GM12801 (cell line): ENCODE data around the gene RIMBP2.

ENCODE experiments used
- TF ChIP-seq, protein P1 (sequence below): IDR thresholded peaks from one replicate; pipeline ENCODE4 v1.5.1; 2011; ENCODE audit warnings: control low read depth; ENCODE audit not compliant: insufficient read length; ENCODE audit errors: extremely low read depth

Gene RIMBP2

DNA sequence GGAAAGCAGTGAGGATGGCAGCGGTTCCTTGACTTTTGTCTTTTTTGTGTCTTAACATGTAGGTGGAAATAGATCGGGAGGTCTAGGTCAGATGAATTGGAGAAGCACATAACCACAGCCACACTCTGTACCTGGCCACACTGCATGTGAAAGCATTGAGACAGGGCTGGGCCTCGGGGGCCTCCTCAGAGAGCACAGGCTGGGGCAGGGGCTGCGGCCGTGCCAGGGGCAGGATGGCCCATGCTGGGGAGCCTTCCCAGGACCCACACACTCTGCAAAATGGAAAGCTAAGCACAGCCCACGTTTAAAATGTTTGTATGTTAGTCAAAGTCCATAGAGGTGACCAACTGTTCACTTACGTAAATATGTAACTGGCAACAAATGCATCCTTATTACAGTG, 301.7 kb downstream of the RIMBP2 start:
- TF ChIP-seq, protein P1, sequence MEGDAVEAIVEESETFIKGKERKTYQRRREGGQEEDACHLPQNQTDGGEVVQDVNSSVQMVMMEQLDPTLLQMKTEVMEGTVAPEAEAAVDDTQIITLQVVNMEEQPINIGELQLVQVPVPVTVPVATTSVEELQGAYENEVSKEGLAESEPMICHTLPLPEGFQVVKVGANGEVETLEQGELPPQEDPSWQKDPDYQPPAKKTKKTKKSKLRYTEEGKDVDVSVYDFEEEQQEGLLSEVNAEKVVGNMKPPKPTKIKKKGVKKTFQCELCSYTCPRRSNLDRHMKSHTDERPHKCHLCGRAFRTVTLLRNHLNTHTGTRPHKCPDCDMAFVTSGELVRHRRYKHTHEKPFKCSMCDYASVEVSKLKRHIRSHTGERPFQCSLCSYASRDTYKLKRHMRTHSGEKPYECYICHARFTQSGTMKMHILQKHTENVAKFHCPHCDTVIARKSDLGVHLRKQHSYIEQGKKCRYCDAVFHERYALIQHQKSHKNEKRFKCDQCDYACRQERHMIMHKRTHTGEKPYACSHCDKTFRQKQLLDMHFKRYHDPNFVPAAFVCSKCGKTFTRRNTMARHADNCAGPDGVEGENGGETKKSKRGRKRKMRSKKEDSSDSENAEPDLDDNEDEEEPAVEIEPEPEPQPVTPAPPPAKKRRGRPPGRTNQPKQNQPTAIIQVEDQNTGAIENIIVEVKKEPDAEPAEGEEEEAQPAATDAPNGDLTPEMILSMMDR, result no peak

DNA sequence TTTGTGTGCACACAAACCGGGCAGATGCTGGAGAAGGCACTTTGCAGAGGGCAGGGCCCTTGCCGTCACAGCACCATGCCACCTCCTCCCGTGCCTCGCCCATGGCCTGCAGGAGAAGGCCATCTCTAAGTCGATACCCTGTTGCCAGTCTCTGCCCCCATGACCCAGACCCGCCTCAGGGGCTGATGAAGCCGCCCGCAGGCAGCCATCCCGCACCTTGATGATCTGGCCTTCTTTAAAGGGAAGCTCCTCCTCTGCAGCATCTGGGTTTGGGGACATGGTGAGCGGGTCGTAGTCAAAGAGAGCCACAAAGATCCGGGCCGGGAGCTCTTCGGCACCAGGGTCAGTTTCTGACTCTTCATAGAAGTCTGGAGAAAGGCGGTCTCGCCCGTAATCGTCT, 302.2 kb downstream of the RIMBP2 start:
- TF ChIP-seq, protein P1, result no peak

DNA sequence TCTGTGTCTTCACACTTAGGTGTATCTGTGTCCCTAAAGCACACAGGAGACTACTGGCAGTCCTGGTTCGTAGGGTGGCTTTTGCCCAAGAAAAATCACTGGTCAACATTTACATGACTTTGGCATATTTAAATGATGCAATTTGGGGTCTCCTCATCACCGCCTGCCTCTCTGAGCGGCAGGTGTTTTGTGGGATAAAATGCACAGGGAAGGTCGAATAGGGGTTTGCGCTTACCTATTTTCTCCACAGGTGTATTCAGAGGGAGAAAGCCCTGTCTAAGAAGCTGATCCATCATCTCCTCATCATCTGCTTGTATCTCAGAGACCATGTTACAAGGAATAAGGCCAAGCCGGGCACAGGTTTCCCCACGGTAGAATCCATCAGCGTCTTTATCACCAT, 303.7 kb downstream of the RIMBP2 start:
- TF ChIP-seq, protein P1, result no peak

DNA sequence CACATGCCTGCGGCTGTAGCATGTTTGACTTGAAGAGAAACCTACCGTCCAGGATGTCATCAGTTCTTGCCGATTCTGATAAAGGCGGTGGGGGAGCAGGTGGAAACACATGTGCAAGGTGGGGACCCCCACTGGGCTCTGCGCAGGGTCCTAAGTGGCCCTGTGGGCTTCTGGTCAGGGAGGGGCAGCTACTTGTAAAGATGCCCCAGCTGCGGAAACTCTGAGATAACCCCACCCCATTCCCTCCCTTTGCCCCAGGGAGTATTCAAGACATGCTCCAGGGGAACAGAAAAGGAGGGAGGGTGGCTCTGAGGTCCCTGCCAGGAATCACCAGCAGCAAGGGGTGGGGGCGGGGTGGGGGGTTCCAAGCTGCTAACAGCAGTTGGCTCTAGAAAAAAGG, 310.8 kb downstream of the RIMBP2 start:
- TF ChIP-seq, protein P1, result no peak

DNA sequence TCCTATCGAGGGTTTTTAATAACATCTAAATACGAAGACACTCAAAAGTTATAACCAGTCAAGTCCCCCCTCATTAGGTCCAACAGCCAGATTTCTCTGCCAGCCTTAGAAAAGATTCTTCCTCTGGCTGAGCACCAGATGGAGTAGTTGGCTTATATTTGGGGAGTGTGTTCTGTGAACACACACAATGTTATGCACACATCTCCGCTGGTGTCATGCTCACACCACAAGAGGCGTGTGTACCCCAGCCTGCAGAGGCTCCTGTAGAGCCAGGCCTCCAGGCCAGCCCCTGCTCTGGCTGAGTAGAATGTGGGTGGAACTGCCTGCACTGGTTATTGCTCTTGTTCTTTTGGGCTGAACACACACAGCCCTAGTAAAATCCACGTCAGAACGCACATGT, 314.4 kb downstream of the RIMBP2 start:
- TF ChIP-seq, protein P1, result no peak

DNA sequence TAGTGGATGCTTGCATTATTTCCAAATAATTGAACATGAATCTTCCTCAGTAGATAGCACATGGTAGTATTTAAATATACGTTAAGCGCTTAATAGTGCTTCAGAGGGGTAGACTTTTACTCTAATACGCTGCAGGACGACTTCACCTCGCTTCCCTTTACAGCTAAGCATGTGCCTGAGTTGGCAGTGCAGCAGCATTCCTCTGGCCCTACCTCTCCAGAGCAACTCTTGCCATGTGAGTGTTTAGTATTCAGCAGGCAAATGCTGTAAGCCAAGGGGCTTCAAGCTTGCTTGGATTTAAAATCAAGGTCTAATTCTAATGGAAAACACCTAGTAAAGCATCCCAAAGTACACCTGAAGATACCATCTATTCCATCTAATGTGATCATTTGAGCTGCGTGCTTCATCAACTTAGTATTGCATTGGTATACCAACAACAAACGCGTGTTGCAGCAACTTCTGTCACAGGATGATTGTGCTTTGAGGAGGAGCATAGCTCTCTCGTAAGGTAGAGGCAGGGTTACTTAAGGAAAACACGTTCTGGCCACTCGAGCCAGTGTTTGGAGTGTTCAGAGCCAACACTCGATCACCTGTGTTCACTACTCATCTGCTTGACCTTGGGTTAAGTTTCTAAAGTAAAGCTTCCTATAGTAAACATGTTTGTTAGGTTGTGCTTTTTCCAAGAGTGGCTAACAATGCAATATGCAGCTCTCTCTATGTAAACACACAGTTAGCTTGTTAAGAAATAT, 317.8 kb downstream of the RIMBP2 start:
- TF ChIP-seq, protein P1, result no peak

DNA sequence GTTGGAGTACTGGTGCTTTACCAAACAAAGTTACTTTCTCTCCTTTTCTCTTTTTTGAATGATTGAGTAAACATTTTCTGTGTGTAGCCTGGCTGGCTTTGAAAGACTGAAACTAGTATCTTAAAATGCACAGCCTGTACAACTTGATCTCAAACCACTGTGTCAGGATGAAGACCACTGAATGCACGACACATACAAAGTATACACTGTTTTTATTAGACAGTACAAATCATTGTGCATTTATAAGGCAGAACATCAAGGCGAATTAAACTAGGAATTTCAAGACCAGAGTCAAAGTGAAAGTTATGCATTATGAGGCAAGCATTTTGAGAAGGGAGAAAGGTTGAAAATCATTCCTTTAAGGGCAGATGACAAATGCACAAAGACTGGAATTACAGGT, 319.4 kb downstream of the RIMBP2 start:
- TF ChIP-seq, protein P1, result no peak
